Caco-2 (cell line): ENCODE data around the gene BAZ1B. TPM values are rescaled to one million over a fixed set of nuclear protein-coding genes. Genes with fewer than 3 reads are reported as not detected.
"Not testable (repeated sequence)": the region's sequence is repeated elsewhere in the genome, so short reads cannot be mapped to it uniquely, and the experiment has no call there.

Experiments
- BruUV-seq: library from RNA; stranded (reverse); fragments of 400-500 nt; replicated peaks from 2 replicates; lab custom pipeline; 2021; lab: Mats Ljungman, UMichigan
- CTCF ChIA-PET: fragments of 300-600 bp; sonication (Branson Sonifier 250); formaldehyde crosslinking; loops from one replicate; lab custom pipeline; 2022; ENCODE audit warnings: antibody characterized with exemption; lab: Charles Lee
- POLR2A ChIA-PET: fragments of 300-600 bp; sonication (Branson Sonifier 250); formaldehyde crosslinking; loops from one replicate; lab custom pipeline; 2022; ENCODE audit warnings: antibody characterized with exemption; lab: Charles Lee
- DNase-seq, 2 experiments: peaks; one replicate each; pipeline versions ENCODE4 v3.0.0 to v3.0.0-alpha.2; 2020 to 2022
- H3K27me3 ChIP-seq: replicated peaks from 2 replicates; pipeline ENCODE4 v1.6.0; 2011; ENCODE audit warnings: low read length; ENCODE audit not compliant: control insufficient read depth, insufficient read depth
- H3K36me3 ChIP-seq: 2 replicates; pipeline ENCODE4 v1.5.1; 2011; ENCODE audit warnings: low read length; ENCODE audit not compliant: control insufficient read depth, insufficient read depth
- H3K4me1 ChIP-seq: fragments of 250-450 bp; sonication (Bioruptor Pico); 2 replicates; pipeline ENCODE4 v1.5.1; 2020; ENCODE audit warnings: mild to moderate bottlenecking
- H3K4me3 ChIP-seq: 2 replicates; pipeline ENCODE4 v1.5.1; 2011; ENCODE audit warnings: low read depth, mild to moderate bottlenecking, control low read depth, low read length
- H3K9me3 ChIP-seq: fragments of 250-450 bp; sonication (Bioruptor Pico); 2 replicates; pipeline ENCODE4 v1.5.1; 2020; ENCODE audit warnings: mild to moderate bottlenecking, moderate library complexity
- H3K27ac Mint-ChIP-seq: one replicate; pipeline ENCODE4 v1.8.0; 2022; ENCODE audit warnings: mixed read lengths; ENCODE audit not compliant: unreplicated experiment
- H3K27me3 Mint-ChIP-seq: one replicate; pipeline ENCODE4 v1.8.0; 2022; ENCODE audit warnings: mixed read lengths; ENCODE audit not compliant: insufficient read depth, unreplicated experiment
- H3K36me3 Mint-ChIP-seq: one replicate; pipeline ENCODE4 v1.8.0; 2022; ENCODE audit warnings: mild to moderate bottlenecking, mixed read lengths; ENCODE audit not compliant: insufficient read depth, unreplicated experiment
- H3K4me1 Mint-ChIP-seq: one replicate; pipeline ENCODE4 v1.8.0; 2022; ENCODE audit warnings: low read depth, mixed read lengths; ENCODE audit not compliant: unreplicated experiment
- H3K4me3 Mint-ChIP-seq: one replicate; pipeline ENCODE4 v1.8.0; 2022; ENCODE audit warnings: mild to moderate bottlenecking, moderate library complexity, mixed read lengths; ENCODE audit not compliant: unreplicated experiment
- H3K9me3 Mint-ChIP-seq: one replicate; pipeline ENCODE4 v1.8.0; 2022; ENCODE audit warnings: mixed read lengths; ENCODE audit not compliant: unreplicated experiment
- intact Hi-C: fragments of 100-400 bp; cut with micrococcal nuclease; formaldehyde crosslinking; loops from one replicate; pipeline ENCODE4 v1.10.0; 2022; ENCODE audit not compliant: unreplicated experiment
- total RNA-seq: library from RNA; stranded (reverse); gene quantifications from 2 replicates; pipeline ENCODE4 v1.2.3, GENCODE V29; 2022
- TF ChIP-seq, protein P1 (sequence below), 2 experiments: fragments of 200-600 bp in 1 of 2; IDR thresholded peaks; 1 replicate in 1 of 2; 2 replicates in 1 of 2; pipeline versions ENCODE4 v1.5.1 to v1.8.0; 2011 to 2022; ENCODE audit warnings: antibody characterized with exemption in 1 of 2, control low read depth in 1 of 2, inconsistent platforms in 1 of 2, low read depth in 1 of 2, low read length in 1 of 2, mild to moderate bottlenecking in 1 of 2, moderate library complexity in 1 of 2; ENCODE audit not compliant: insufficient read depth in 1 of 2, severe bottlenecking in 1 of 2, unreplicated experiment in 1 of 2

Gene BAZ1B
- total RNA-seq, 1 experiment from 2014 or later: 85.7 TPM

DNA sequence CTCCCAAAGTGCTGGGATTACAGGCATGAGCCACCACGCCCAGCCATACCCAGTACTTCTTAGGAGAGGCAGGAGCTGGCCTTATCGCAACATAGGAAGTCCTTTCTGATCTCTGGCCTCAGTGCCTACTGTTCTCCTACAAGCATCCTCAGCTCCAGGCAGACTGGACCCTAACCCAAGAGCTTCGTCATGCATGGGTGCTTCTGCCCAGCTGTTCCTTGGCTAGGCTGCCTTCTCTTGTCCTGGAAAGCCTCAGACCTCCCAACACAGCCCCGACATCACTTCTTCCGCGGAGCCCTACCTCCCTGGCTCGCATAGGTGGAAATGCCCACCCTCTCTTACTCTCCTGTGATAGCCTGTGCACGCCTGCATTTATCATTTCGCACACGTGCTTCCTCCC lies 19.6 kb upstream of the BAZ1B start:
- Mint-ChIP-seq H3K4me3 (no peak overlapping the region), H3K27ac (no peak overlapping the region), H3K4me1 (no peaks in the 10 kb centered on the region), H3K27me3 (no peaks in the 10 kb centered on the region), H3K36me3 (peaks cover 93% of the 10 kb centered on the region), H3K9me3 (no peaks in the 10 kb centered on the region)
- ChIA-PET CTCF (no interaction called here), POLR2A (no interaction called here)
- intact Hi-C loops: loop anchor here (2.0 kb wide), 1 partner anchor 17 kb away; no protein-coding TSS in a partner anchor
- no peaks in the 10 kb centered on the region for H3K9me3 ChIP-seq
- H3K36me3 ChIP-seq: peaks cover 3% of the 10 kb centered on the region
- no peak for DNase-seq
- TF ChIP-seq, protein P1, sequence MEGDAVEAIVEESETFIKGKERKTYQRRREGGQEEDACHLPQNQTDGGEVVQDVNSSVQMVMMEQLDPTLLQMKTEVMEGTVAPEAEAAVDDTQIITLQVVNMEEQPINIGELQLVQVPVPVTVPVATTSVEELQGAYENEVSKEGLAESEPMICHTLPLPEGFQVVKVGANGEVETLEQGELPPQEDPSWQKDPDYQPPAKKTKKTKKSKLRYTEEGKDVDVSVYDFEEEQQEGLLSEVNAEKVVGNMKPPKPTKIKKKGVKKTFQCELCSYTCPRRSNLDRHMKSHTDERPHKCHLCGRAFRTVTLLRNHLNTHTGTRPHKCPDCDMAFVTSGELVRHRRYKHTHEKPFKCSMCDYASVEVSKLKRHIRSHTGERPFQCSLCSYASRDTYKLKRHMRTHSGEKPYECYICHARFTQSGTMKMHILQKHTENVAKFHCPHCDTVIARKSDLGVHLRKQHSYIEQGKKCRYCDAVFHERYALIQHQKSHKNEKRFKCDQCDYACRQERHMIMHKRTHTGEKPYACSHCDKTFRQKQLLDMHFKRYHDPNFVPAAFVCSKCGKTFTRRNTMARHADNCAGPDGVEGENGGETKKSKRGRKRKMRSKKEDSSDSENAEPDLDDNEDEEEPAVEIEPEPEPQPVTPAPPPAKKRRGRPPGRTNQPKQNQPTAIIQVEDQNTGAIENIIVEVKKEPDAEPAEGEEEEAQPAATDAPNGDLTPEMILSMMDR (IDR thresholded peaks at IDR 0.05; ENCODE audit: insufficient read depth in 1 of 2, low read depth in 1 of 2, low read length in 1 of 2, severe bottlenecking in 1 of 2, unreplicated experiment in 1 of 2): no peak
- no peak overlapping the region for H3K4me3 ChIP-seq
- H3K4me1 ChIP-seq: no peaks in the 10 kb centered on the region
- no TSS peak for BruUV-seq
- no peaks in the 10 kb centered on the region for H3K27me3 ChIP-seq

DNA sequence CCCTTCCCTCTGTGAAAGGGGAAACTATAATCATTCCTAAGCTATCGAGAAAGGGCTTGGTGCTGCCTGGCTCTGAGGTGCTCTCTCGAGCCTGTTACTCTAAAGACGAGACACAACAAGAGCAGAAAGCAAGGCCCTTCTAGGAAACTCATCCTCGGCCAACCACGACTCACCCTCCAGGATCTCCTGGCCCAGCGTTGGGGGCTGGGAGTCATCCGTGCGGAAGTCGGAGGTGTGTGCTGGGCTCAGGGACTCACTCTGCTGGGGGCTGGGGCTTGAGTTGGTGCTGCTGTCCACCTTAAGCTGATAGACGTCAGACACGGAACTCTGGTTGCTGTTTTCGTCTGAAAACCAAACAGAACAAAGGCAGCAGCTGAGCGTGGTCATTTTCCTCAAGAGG lies 17.6 kb upstream of the BAZ1B start:
- H3K27me3 Mint-ChIP-seq: no peaks in the 10 kb centered on the region
- no peak overlapping the region for H3K27ac Mint-ChIP-seq
- TF ChIP-seq, protein P1 (IDR thresholded peaks at IDR 0.05; ENCODE audit: insufficient read depth in 1 of 2, low read depth in 1 of 2, low read length in 1 of 2, severe bottlenecking in 1 of 2, unreplicated experiment in 1 of 2): no peak
- Histone ChIP-seq H3K4me1 (no peaks in the 10 kb centered on the region), H3K36me3 (peaks cover 3% of the 10 kb centered on the region; the same call in 1 of the 2 replicates), H3K4me3 (no peak overlapping the region), H3K27me3 (no peaks in the 10 kb centered on the region), H3K9me3 (no peaks in the 10 kb centered on the region)
- no peaks in the 10 kb centered on the region for H3K9me3 Mint-ChIP-seq
- no peak overlapping the region for H3K4me3 Mint-ChIP-seq
- intact Hi-C loops: no loop called here
- no peak for DNase-seq
- POLR2A ChIA-PET: no interaction called here
- no peaks in the 10 kb centered on the region for H3K4me1 Mint-ChIP-seq
- BruUV-seq: no TSS peak
- CTCF ChIA-PET: no interaction called here
- H3K36me3 Mint-ChIP-seq: peaks cover 91% of the 10 kb centered on the region

DNA sequence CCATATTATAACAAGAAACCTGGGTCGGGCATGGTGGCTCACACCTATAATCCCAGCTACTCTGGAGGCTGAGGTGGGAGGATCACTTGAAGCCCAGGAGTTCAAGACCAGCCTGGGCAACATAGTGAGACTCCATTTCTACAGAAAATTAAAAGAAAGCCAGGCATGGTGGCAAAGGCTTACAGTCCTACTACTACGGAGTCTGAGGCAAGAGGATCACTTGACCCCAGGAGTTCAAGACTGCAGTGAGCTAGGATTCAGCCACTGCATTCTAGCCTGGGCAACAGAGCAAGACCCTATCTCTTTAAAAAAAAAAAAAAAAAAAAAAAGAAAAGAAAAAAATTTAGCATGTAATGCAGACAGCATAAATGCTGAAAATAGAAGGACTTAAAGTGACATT lies 16.4 kb upstream of the BAZ1B start:
- H3K4me3 Mint-ChIP-seq, POLR2A ChIA-PET, H3K27me3 Mint-ChIP-seq, H3K36me3 ChIP-seq, H3K4me1 ChIP-seq, H3K27me3 ChIP-seq, CTCF ChIA-PET, H3K9me3 ChIP-seq, BruUV-seq, DNase-seq, H3K9me3 Mint-ChIP-seq, H3K27ac Mint-ChIP-seq, H3K4me3 ChIP-seq, H3K4me1 Mint-ChIP-seq, intact Hi-C loops: not testable (repeated sequence)
- peaks cover 80% of the 10 kb centered on the region for H3K36me3 Mint-ChIP-seq

DNA sequence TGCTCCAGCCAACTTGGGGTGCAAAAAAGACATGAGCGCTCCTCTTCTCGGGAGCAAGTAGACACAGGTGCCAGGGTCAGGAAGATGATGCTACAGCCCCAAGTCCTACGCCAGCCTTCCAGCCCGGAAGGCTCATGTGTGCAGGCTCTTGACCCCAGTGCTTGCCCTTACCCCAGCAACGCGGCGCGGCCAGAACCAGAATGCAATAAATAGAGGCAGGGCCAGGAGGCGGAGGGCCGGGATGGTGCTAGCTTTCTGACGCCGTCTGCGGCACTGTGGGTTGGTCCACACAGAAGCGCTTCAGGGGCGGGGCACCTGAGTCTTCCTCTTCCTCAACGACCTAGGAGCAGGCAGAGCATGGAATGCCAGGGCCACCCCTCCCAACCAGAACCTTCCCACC lies 15.0 kb upstream of the BAZ1B start:
- TF ChIP-seq, protein P1 (IDR thresholded peaks at IDR 0.05; ENCODE audit: insufficient read depth in 1 of 2, low read depth in 1 of 2, low read length in 1 of 2, severe bottlenecking in 1 of 2, unreplicated experiment in 1 of 2): no peak
- DNase-seq: no peak
- Mint-ChIP-seq H3K4me1 (no peaks in the 10 kb centered on the region), H3K27ac (no peak overlapping the region), H3K4me3 (no peak overlapping the region), H3K9me3 (no peaks in the 10 kb centered on the region), H3K27me3 (no peaks in the 10 kb centered on the region), H3K36me3 (peaks cover 65% of the 10 kb centered on the region)
- no peaks in the 10 kb centered on the region for H3K27me3 ChIP-seq
- no TSS peak for BruUV-seq
- ChIA-PET CTCF (no interaction called here), POLR2A (no interaction called here)
- intact Hi-C loops: no loop called here
- H3K36me3 ChIP-seq: peaks cover 3% of the 10 kb centered on the region; the same call in 1 of the 2 replicates
- no peaks in the 10 kb centered on the region for H3K9me3 ChIP-seq
- no peaks in the 10 kb centered on the region for H3K4me1 ChIP-seq
- no peak overlapping the region for H3K4me3 ChIP-seq
